Measurements from ENCODE around the gene KDF1.

The KDF1 gene

DNA sequence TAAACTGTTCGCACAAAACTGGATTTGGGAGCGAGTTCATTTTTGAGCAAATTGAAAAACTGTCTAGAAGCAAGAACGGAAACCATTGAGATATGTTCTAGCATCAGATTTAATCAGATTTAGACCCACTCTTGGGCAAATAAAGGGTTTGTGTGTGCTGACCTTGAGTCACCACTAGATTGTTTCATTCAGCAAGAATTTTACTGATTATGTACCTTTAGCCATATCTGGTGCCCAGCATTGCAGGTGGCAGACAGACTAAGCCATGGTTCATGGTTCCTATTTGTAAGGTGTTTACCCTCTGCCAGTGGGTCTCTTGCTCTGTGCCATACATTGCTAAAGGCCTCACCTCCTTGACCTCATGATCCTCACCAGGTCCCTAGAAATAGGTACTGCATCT lies 37.4 kb downstream of the KDF1 start:
- H3K9me3 ChIP-seq (ENCODE audit: severe bottlenecking) = no peaks in the 10 kb centered on the region
- DNase-seq = no peak
- TF ChIP-seq CTCF (IDR thresholded peaks at IDR 0.05; ENCODE audit: low read depth, low read length) = no peak
- H3K4me3 ChIP-seq (ENCODE audit: low read depth, low read length) = no peak overlapping the region; the same call in 1 of the 2 replicates
- H3K27me3 ChIP-seq (ENCODE audit: insufficient read depth, low read depth, severe bottlenecking) = no peaks in the 10 kb centered on the region
- H3K27ac ChIP-seq = no peak overlapping the region
- peaks cover 47% of the 10 kb centered on the region for H3K36me3 ChIP-seq

GRCh38 chr1:26922431-26922729 lies 37.9 kb downstream of the KDF1 start:
- no peak for TF ChIP-seq CTCF (IDR thresholded peaks at IDR 0.05; ENCODE audit: low read depth, low read length)
- Histone ChIP-seq H3K36me3 (peaks cover 42% of the 10 kb centered on the region), H3K27ac (peak overlapping the region; percentile 85), H3K4me3 (ENCODE audit: low read depth, low read length) (peak overlapping the region; percentile 86), H3K9me3 (ENCODE audit: severe bottlenecking) (no peaks in the 10 kb centered on the region), H3K27me3 (ENCODE audit: insufficient read depth, low read depth, severe bottlenecking) (no peaks in the 10 kb centered on the region)
- DNase-seq = no peak

GRCh38 chr1:26921540-26922430 lies 38.5 kb downstream of the KDF1 start, which contains the start of gene NUDC:
NUDC (plus strand) TSS chr1:26921743; CDS start chr1:26921849, 106 bp downstream.
- Histone ChIP-seq H3K27me3 (ENCODE audit: insufficient read depth, low read depth, severe bottlenecking) (no peaks in the 10 kb centered on the region), H3K4me3 (ENCODE audit: low read depth, low read length) (peak within 1 kb of the TSS; percentile 86), H3K9me3 (ENCODE audit: severe bottlenecking) (no peaks in the 10 kb centered on the region), H3K36me3 (peaks cover 39% of the 10 kb centered on the region), H3K27ac (peak within 1 kb of the TSS; percentile 85)
- TF ChIP-seq CTCF (IDR thresholded peaks at IDR 0.05; ENCODE audit: low read depth, low read length) = no peak
- peak; percentile 97 for DNase-seq

DNA sequence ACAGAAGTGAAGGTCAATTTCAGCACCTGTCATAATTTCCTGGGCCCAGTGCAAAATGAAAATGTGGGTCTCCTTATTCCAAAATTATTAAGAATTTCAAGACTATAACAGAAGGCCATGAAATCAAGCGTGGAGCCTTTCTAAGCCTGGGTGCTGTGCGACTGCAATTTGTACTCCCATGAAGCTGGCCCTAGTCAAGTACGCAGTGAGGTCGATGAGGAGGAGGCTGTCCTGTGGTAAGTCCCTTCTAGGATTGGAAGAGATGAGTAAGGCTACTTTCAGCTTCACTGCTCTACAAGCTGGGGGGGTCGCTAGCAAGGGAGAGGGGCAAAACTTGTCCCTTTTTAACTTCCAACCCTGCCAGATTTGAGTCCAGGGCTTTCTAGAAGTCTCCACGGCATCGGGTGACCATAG lies 39.1 kb downstream of the KDF1 start:
- DNase-seq = no peak
- Histone ChIP-seq H3K4me3 (ENCODE audit: low read depth, low read length) (peak overlapping the region; percentile 86), H3K27me3 (ENCODE audit: insufficient read depth, low read depth, severe bottlenecking) (no peaks in the 10 kb centered on the region), H3K27ac (peak overlapping the region; percentile 30), H3K36me3 (peaks cover 34% of the 10 kb centered on the region), H3K9me3 (ENCODE audit: severe bottlenecking) (no peaks in the 10 kb centered on the region)
- no peak for TF ChIP-seq CTCF (IDR thresholded peaks at IDR 0.05; ENCODE audit: low read depth, low read length)

DNA sequence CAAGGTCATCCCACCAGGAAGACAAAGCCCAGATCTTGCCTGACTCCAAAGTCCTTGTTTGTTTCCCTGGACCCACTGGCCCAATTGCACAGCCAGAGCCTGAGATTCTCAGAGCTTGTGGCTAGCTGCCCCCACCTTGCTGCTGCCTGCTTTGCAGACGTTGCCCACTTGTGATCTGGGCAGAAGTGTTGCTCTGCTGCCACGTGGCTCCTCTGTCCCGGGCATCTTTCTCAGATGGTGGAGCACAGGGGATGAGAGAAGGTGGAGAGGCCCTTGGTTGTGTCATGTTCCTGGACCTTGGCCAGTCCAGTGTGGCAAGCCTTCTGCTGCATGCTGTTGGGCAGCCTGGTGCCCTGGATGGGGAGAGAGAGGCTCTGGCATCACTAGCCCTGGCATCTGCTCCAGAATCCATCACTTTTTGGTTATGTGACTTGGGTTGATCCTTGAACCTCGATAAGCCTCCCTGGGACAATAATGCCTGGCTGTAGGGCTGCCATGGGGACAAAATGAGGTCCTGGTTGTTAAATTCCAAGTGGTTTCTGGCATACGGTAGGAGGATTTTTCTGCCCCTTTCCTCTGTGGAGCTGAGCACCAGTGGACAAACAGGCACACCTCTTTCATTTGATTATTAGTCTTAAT lies 44.9 kb downstream of the KDF1 start:
- no peak for TF ChIP-seq CTCF (IDR thresholded peaks at IDR 0.05; ENCODE audit: low read depth, low read length)
- DNase-seq = no peak
- no peak overlapping the region for H3K4me3 ChIP-seq (ENCODE audit: low read depth, low read length)
- no peaks in the 10 kb centered on the region for H3K27me3 ChIP-seq (ENCODE audit: insufficient read depth, low read depth, severe bottlenecking)
- no peaks in the 10 kb centered on the region for H3K36me3 ChIP-seq
- H3K27ac ChIP-seq = no peak overlapping the region
- no peaks in the 10 kb centered on the region for H3K9me3 ChIP-seq (ENCODE audit: severe bottlenecking)
